GM18499 (cell line): ENCODE measurements around the gene PPID.
"Not testable (repeated sequence)": the region's sequence is repeated elsewhere in the genome, so short reads cannot be mapped to it uniquely, and the experiment has no call there.

Source experiments
- ATAC-seq: cut with Tn5 transposase; IDR thresholded peaks from one replicate; pipeline ENCODE4 v1.9.1; 2021; ENCODE audit warnings: moderate number of reproducible peaks; ENCODE audit not compliant: insufficient read depth, unreplicated experiment

The PPID gene

GRCh38 chr4:158722917-158723793 is at the start of gene PPID:
PPID (minus strand) TSS chr4:158723396; CDS start chr4:158723288, 108 bp downstream.
- peak; percentile 85 for ATAC-seq

- no peak for ATAC-seq
These were observed 48.6 kb upstream of the PPID start for GRCh38 chr4:158771776-158772175.

GRCh38 chr4:158770671-158771070 is 47.5 kb upstream of the PPID start:
- ATAC-seq, result no peak

- peak; percentile 15 for ATAC-seq
These were observed 46.2 kb upstream of the PPID start for GRCh38 chr4:158769175-158769921.

- peak; percentile 47 for ATAC-seq
These were observed 45.5 kb upstream of the PPID start, which contains the start of gene FNIP2 for GRCh38 chr4:158768555-158769174. FNIP2 (plus strand) TSS chr4:158769026; CDS start chr4:158769213, 187 bp downstream.

GRCh38 chr4:158767451-158767850 is 44.3 kb upstream of the PPID start:
- ATAC-seq, result no peak

GRCh38 chr4:158766434-158767044 is 43.3 kb upstream of the PPID start:
- ATAC-seq, result no peak

GRCh38 chr4:158763462-158763861 is 40.3 kb upstream of the PPID start:
- ATAC-seq, result no peak

- no peak for ATAC-seq
These were observed 39.4 kb upstream of the PPID start for GRCh38 chr4:158762553-158762952.

- ATAC-seq, result no peak
These were observed 37.7 kb upstream of the PPID start for GRCh38 chr4:158760866-158761265.

GRCh38 chr4:158759539-158759938 is 36.3 kb upstream of the PPID start:
- ATAC-seq, result not testable (repeated sequence)

- no peak for ATAC-seq
These were observed 35.5 kb upstream of the PPID start for GRCh38 chr4:158758703-158759102.

- ATAC-seq, result no peak
These were observed 34.9 kb upstream of the PPID start for GRCh38 chr4:158758142-158758541.

- no peak for ATAC-seq
These were observed 33.4 kb upstream of the PPID start for GRCh38 chr4:158756588-158756987.

GRCh38 chr4:158755819-158756218 is 32.6 kb upstream of the PPID start:
- ATAC-seq, result not testable (repeated sequence)

GRCh38 chr4:158754385-158755180 is 31.4 kb upstream of the PPID start:
- no peak for ATAC-seq

GRCh38 chr4:158750379-158750778 is 27.2 kb upstream of the PPID start:
- ATAC-seq, result no peak

GRCh38 chr4:158746537-158746936 is 23.3 kb upstream of the PPID start:
- not testable (repeated sequence) for ATAC-seq

- no peak for ATAC-seq
These were observed 18.3 kb upstream of the PPID start for GRCh38 chr4:158741326-158742021.
